GM12878 (cell line): ENCODE data around the gene ZBTB8OS. TPM values are rescaled to one million over a fixed set of nuclear protein-coding genes. Genes with fewer than 3 reads are reported as not detected.

Source experiments
- ATF7 ChIP-seq: fragments of 450-650 bp; IDR thresholded peaks from 2 replicates; pipeline ENCODE4 v1.6.1; 2016; ENCODE audit warnings: low read depth, mild to moderate bottlenecking
- CTCF ChIP-seq, 3 experiments: IDR thresholded peaks in 2 of 3; conservative IDR thresholded peaks in 1 of 3; 2 replicates each; pipeline ENCODE4 v1.5.1; 2011; ENCODE audit warnings: low read depth in 3 of 3, low read length in 3 of 3, mild to moderate bottlenecking in 3 of 3, control low read depth in 2 of 3, moderate library complexity in 2 of 3, inconsistent platforms in 1 of 3, mixed read lengths in 1 of 3; ENCODE audit not compliant: control insufficient read depth in 2 of 3, insufficient read depth in 1 of 3; ENCODE audit errors: extremely low read depth in 1 of 3
- DPF2 ChIP-seq: fragments of 450-650 bp; IDR thresholded peaks from 2 replicates; pipeline ENCODE4 v1.6.1; 2017; ENCODE audit warnings: mild to moderate bottlenecking
- EED ChIP-seq: sonication (generic); IDR thresholded peaks from 2 replicates; pipeline ENCODE4 v1.6.1; 2016; ENCODE audit warnings: antibody characterized with exemption, low read depth
- ESRRA ChIP-seq: IDR thresholded peaks from 2 replicates; pipeline ENCODE4 v1.6.1; 2012; ENCODE audit warnings: mild to moderate bottlenecking, low read length, improper control_type of control experiment
- FOS ChIP-seq: IDR thresholded peaks from 3 replicates; pipeline ENCODE4 v1.6.1; 2011; ENCODE audit warnings: borderline replicate concordance; ENCODE audit not compliant: insufficient read length; ENCODE audit errors: extremely low read depth
- IKZF1 ChIP-seq: fragments of 450-650 bp; conservative IDR thresholded peaks from 2 replicates; pipeline ENCODE4 v1.6.1; 2017; ENCODE audit warnings: antibody characterized with exemption, mild to moderate bottlenecking
- MTA3 ChIP-seq: IDR thresholded peaks from 2 replicates; pipeline ENCODE4 v1.6.1; 2012; ENCODE audit warnings: low read length, inconsistent platforms, borderline replicate concordance
- MXI1 ChIP-seq: fragments of 150-350 bp; IDR thresholded peaks from 2 replicates; pipeline ENCODE4 v1.6.1; 2011; ENCODE audit warnings: low read depth, mild to moderate bottlenecking, inconsistent platforms, low read length, improper control_type of control experiment
- NBN ChIP-seq: fragments of 450-650 bp; IDR thresholded peaks from 2 replicates; pipeline ENCODE4 v1.6.1; 2016
- SP1 ChIP-seq: IDR thresholded peaks from one replicate; pipeline ENCODE4 v1.6.1; 2011; ENCODE audit warnings: low read depth, low read length
- TCF3 ChIP-seq: IDR thresholded peaks from 2 replicates; pipeline ENCODE4 v1.6.1; 2012; ENCODE audit warnings: low read depth, mild to moderate bottlenecking, low read length, borderline replicate concordance; ENCODE audit not compliant: insufficient read depth
- YBX1 ChIP-seq: fragments of 450-650 bp; IDR thresholded peaks from 2 replicates; pipeline ENCODE4 v1.6.1; 2016; ENCODE audit warnings: antibody characterized with exemption
- ZBED1 ChIP-seq: IDR thresholded peaks from 2 replicates; pipeline ENCODE4 v1.6.1; 2016; ENCODE audit warnings: borderline replicate concordance
- ZNF24 ChIP-seq: fragments of 450-650 bp; IDR thresholded peaks from 2 replicates; pipeline ENCODE4 v1.6.1; 2017; ENCODE audit warnings: antibody characterized with exemption, mild to moderate bottlenecking
- ZNF592 ChIP-seq: fragments of 450-650 bp; IDR thresholded peaks from 2 replicates; pipeline ENCODE4 v1.6.1; 2017; ENCODE audit warnings: mild to moderate bottlenecking, moderate library complexity
- ZNF687 ChIP-seq: fragments of 450-650 bp; IDR thresholded peaks from 2 replicates; pipeline ENCODE4 v1.6.1; 2017; ENCODE audit warnings: mild to moderate bottlenecking, moderate library complexity
- polyA plus RNA-seq, 11 experiments: library from polyadenylated mRNA; depleted of rRNA in 4 of 11; unstranded in 6 of 11; stranded (reverse) in 5 of 11; fragments of >200 nt; fragmentation: Nextera tagmentation in 4 of 11; fragmentation: Illumina TruSeq in 1 of 11; extraction: Ambion mirVana in 4 of 11; extraction: Trizol in 1 of 11; gene quantifications; 1 replicate in 1 of 11; 2 replicates in 10 of 11; pipeline versions ENCODE4 v1.2.1 to v1.2.3, GENCODE V29; 2011 to 2016; ENCODE audit warnings: inconsistent platforms in 2 of 11, missing spikeins in 2 of 11, low read depth in 1 of 11
- total RNA-seq, 4 experiments: library from RNA; depleted of rRNA in 3 of 4; stranded (reverse); fragments of >200 nt in 3 of 4; fragmentation: Illumina TruSeq in 1 of 4; extraction: Trizol in 1 of 4; gene quantifications; 2 replicates each; pipeline versions ENCODE4 v1.2.1 to v1.2.3, GENCODE V29; 2013 to 2021
- TF ChIP-seq, protein P1 (sequence below): fragments of 450-650 bp; conservative IDR thresholded peaks from 2 replicates; pipeline ENCODE4 v1.6.1; 2017; ENCODE audit warnings: mild to moderate bottlenecking, moderate library complexity

Gene ZBTB8OS
- total and polyA plus RNA-seq, 10 of the 15 experiments (the other 5 are each of a cell fraction or from before 2014, with no cell fraction given), result 77.8 to 350 (median 139) TPM

- peak; percentile 99 for TF ChIP-seq ZNF687
- TF ChIP-seq, protein P1, sequence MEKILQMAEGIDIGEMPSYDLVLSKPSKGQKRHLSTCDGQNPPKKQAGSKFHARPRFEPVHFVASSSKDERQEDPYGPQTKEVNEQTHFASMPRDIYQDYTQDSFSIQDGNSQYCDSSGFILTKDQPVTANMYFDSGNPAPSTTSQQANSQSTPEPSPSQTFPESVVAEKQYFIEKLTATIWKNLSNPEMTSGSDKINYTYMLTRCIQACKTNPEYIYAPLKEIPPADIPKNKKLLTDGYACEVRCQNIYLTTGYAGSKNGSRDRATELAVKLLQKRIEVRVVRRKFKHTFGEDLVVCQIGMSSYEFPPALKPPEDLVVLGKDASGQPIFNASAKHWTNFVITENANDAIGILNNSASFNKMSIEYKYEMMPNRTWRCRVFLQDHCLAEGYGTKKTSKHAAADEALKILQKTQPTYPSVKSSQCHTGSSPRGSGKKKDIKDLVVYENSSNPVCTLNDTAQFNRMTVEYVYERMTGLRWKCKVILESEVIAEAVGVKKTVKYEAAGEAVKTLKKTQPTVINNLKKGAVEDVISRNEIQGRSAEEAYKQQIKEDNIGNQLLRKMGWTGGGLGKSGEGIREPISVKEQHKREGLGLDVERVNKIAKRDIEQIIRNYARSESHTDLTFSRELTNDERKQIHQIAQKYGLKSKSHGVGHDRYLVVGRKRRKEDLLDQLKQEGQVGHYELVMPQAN, result peak; percentile 78; the same call in 1 of the 2 replicates
- TF ChIP-seq DPF2, result peak; percentile 79
- TF ChIP-seq TCF3, result 0 out of 2 replicates have a peak, but pooled peaks have one; percentile 24
- no peak; the same call in none of the 2 replicates for TF ChIP-seq MXI1
- TF ChIP-seq NBN, result no peak; the same call in none of the 2 replicates
- TF ChIP-seq MTA3, result no peak
- no peak for TF ChIP-seq CTCF (IDR thresholded peaks at IDR 0.05 in 2 of 3, conservative IDR thresholded peaks at IDR 0.05 in 1 of 3; ENCODE audit: control insufficient read depth in 2 of 3, extremely low read depth in 1 of 3, insufficient read depth in 1 of 3, low read depth in 3 of 3, low read length in 3 of 3)
- TF ChIP-seq IKZF1, result peak; percentile 58
- TF ChIP-seq FOS, result peak; percentile 23
- TF ChIP-seq ZBED1, result no peak
- peak; percentile 18; the same call in 1 of the 2 replicates for TF ChIP-seq ATF7
- no peak for TF ChIP-seq EED
- no peak for TF ChIP-seq YBX1
- TF ChIP-seq ZNF592, result peak; percentile 98
- no peak for TF ChIP-seq ZNF24
- peak; percentile 90 for TF ChIP-seq SP1
- no peak; the same call in 1 of the 2 replicates for TF ChIP-seq ESRRA
Observed at GRCh38 chr1:32650752-32651460, 556 bp upstream of the ZBTB8OS start, which contains the start of gene RBBP4 (continued).
